Upper lobe of left lung (tissue), 6 donors: ENCODE data around the gene PCDH1. TPM values are rescaled to one million over a fixed set of nuclear protein-coding genes. Genes with fewer than 3 reads are reported as not detected.

Experiments
- ATAC-seq, 2 donors: fragments of 200-7000 bp; cut with Tn5 transposase; one replicate each; pipeline ENCODE4 v1.9.1; 2022; ENCODE audit warnings: mild to moderate bottlenecking in 2 of 2, moderate library complexity in 2 of 2; ENCODE audit not compliant: low FRiP score in 2 of 2
- DNase-seq, 2 donors: peaks; one replicate each; pipeline ENCODE4 v3.0.0-alpha.2; 2019 to 2020
- H3K27ac ChIP-seq, 4 donors: fragments of 200-600 bp; sonication (generic); one replicate each; pipeline ENCODE4 v1.5.1; 2016 to 2019
- H3K27me3 ChIP-seq, 4 donors: fragments of 200-600 bp; sonication (generic); one replicate each; pipeline ENCODE4 v1.5.1; 2017 to 2019
- H3K36me3 ChIP-seq, 4 donors: fragments of 200-600 bp; sonication (generic); one replicate each; pipeline ENCODE4 v1.5.1; 2016 to 2019
- H3K4me1 ChIP-seq, 4 donors: fragments of 200-600 bp; sonication (generic); one replicate each; pipeline ENCODE4 v1.5.1; 2018 to 2019
- H3K4me3 ChIP-seq, 4 donors: fragments of 200-600 bp; sonication (generic); one replicate each; pipeline ENCODE4 v1.5.1; 2017 to 2019; ENCODE audit warnings: mild to moderate bottlenecking in 2 of 4, moderate library complexity in 1 of 4
- H3K9me3 ChIP-seq, 4 donors: fragments of 200-600 bp; sonication (generic); one replicate each; pipeline ENCODE4 v1.5.1; 2018 to 2019
- CTCF ChIP-seq, 6 experiments: fragments of 450-650 bp in 4 of 6; fragments of 200-600 bp in 2 of 6; sonication (generic) in 2 of 6; IDR thresholded peaks; one replicate each; pipeline ENCODE4 v1.5.1; 2016 to 2019; ENCODE audit warnings: antibody characterized with exemption in 6 of 6
- EP300 ChIP-seq, 4 donors: sonication (generic); formaldehyde crosslinking; IDR thresholded peaks; one replicate each; pipeline ENCODE4 v1.5.1; 2017; ENCODE audit warnings: antibody characterized with exemption in 4 of 4, control low read depth in 2 of 4
- POLR2A ChIP-seq, 4 donors: fragments of 450-650 bp; IDR thresholded peaks; one replicate each; pipeline ENCODE4 v1.5.1; 2016 to 2017; ENCODE audit warnings: antibody characterized with exemption in 4 of 4, mild to moderate bottlenecking in 2 of 4
- POLR2AphosphoS5 ChIP-seq, 2 donors: sonication (generic); formaldehyde crosslinking; IDR thresholded peaks; one replicate each; pipeline ENCODE4 v1.5.1; 2017; ENCODE audit warnings: antibody characterized with exemption in 2 of 2
- WGBS, 2 donors: methylation state at CpG; one replicate each; pipeline ENCODE4 v1.1.5; 2017 to 2018; 5-methylcytosine and 5-hydroxymethylcytosine counted together
- total RNA-seq, 6 donors: library from RNA; depleted of rRNA in 4 of 6; stranded (reverse); fragments of >200 nt in 4 of 6; gene quantifications; one replicate each; pipeline versions ENCODE4 v1.1.0 to v1.2.1, GENCODE V29; 2016 to 2021
- donor health status: DM: no; HTN: no; CAD: no; lungs with moderate emphysema.
- donor health status: DM: no; HTN: yes; CAD: no; lungs with severe emphysema.

Gene PCDH1
- total RNA-seq, 6 donors from 2014 or later = 41.3 to 133 (median 81.6) TPM

DNA sequence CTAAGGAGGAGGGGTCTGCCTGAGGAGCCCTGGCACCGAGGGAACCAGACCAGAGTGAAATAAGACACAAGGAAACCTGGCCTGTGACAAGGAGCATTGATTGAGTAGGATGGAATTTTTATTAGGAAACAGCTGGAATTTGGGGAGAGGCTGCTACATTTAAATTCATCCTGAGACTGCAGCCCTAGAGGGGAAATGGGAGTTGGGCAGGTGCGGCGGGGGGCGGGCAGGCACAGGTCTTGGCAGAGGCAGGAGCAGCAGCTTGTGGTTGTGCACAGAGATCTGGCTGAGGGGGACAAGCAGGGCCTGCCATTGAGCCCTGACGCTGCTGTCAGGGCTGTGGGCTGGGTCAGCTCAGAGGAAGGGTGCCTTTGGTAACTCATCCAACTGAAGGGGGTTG is 71.6 kb downstream of the PCDH1 start:
- no peaks in the 10 kb centered on the region for H3K36me3 ChIP-seq
- DNase-seq (peak in 1 of 2 donors; percentile 69), ATAC-seq (no peak)
- H3K27me3 ChIP-seq = no peaks in the 10 kb centered on the region
- H3K27ac ChIP-seq = peak overlapping the region; percentile 73 to 85 (median 77)
- TF ChIP-seq CTCF (IDR thresholded peaks at IDR 0.05) (no peak), POLR2AphosphoS5 (IDR thresholded peaks at IDR 0.05) (no peak), EP300 (IDR thresholded peaks at IDR 0.05) (no peak), POLR2A (IDR thresholded peaks at IDR 0.05) (no peak)
- H3K4me1 ChIP-seq = peaks cover 22 to 31% (median 27%) of the 10 kb centered on the region in 4 donors
- no peaks in the 10 kb centered on the region for H3K9me3 ChIP-seq
- WGBS, 2 donors = 59 to 78% methylated on average over 4 to 5 of the region's 5 CpGs
- no peak overlapping the region for H3K4me3 ChIP-seq

GRCh38 chr5:141805874-141806595 is 72.2 kb downstream of the PCDH1 start:
- H3K36me3 ChIP-seq = no peaks in the 10 kb centered on the region
- no peaks in the 10 kb centered on the region for H3K27me3 ChIP-seq
- WGBS, 2 donors = 49 to 51% methylated on average over 10 of the region's 10 CpGs
- H3K9me3 ChIP-seq = no peaks in the 10 kb centered on the region
- peaks cover 20 to 29% (median 24%) of the 10 kb centered on the region in 4 donors for H3K4me1 ChIP-seq
- peak in 1 of 2 donors; percentile 60 for ATAC-seq
- no peak overlapping the region for H3K4me3 ChIP-seq
- H3K27ac ChIP-seq = peak overlapping the region; percentile 73 to 85 (median 77)
- TF ChIP-seq CTCF (IDR thresholded peaks at IDR 0.05) (no peak), EP300 (IDR thresholded peaks at IDR 0.05) (peak in 2 of 4 donors; percentile 34 to 67), POLR2AphosphoS5 (IDR thresholded peaks at IDR 0.05) (peak; percentile 40 to 44), POLR2A (IDR thresholded peaks at IDR 0.05) (no peak)
- peak in 1 of 2 donors; percentile 32 for DNase-seq

GRCh38 chr5:141804475-141804874 is 73.7 kb downstream of the PCDH1 start:
- no peak for ATAC-seq
- peaks cover 20 to 29% (median 24%) of the 10 kb centered on the region in 4 donors for H3K4me1 ChIP-seq
- no peaks in the 10 kb centered on the region for H3K36me3 ChIP-seq
- no peak for DNase-seq
- no peaks in the 10 kb centered on the region for H3K27me3 ChIP-seq
- peak overlapping the region; percentile 53 to 85 (median 68) for H3K27ac ChIP-seq
- no peak overlapping the region for H3K4me3 ChIP-seq
- 25 to 40% methylated on average over 5 of the region's 5 CpGs for WGBS, 2 donors
- TF ChIP-seq CTCF (IDR thresholded peaks at IDR 0.05) (no peak), EP300 (IDR thresholded peaks at IDR 0.05) (peak in 1 of 4 donors; percentile 11), POLR2AphosphoS5 (IDR thresholded peaks at IDR 0.05) (peak in 1 of 2 donors; percentile 47)
- no peaks in the 10 kb centered on the region for H3K9me3 ChIP-seq

Other genes starting within 250 kb of the PCDH1 start
- gene HDAC3, start 241.6 kb downstream of the PCDH1 start, total RNA-seq = 10 to 100 TPM; 37.2 to 76.5 (median 47.6) TPM
- 1 to 10 TPM; 2.6 to 9.4 (median 6.5) TPM for gene RELL2, start 241.4 kb downstream of the PCDH1 start, total RNA-seq
- gene FCHSD1, start 227.0 kb downstream of the PCDH1 start, total RNA-seq = 100 to 1,000 TPM in 1 of 6 donors, 10 to 100 TPM in 5; 10.2 to 106 (median 32.7) TPM
- 10 to 100 TPM; 10.1 to 43.0 (median 27.7) TPM for gene ARAP3, start 196.2 kb downstream of the PCDH1 start, total RNA-seq
- 100 to 1,000 TPM in 1 of 6 donors, 10 to 100 TPM in 5; 59.4 to 151 (median 87.5) TPM for gene DELE1, start 45.5 kb upstream of the PCDH1 start, total RNA-seq
- 10 to 100 TPM in 3 of 6 donors, 1 to 10 TPM in 3; 2.1 to 26.0 (median 10.7) TPM for gene PCDH12, start 79.8 kb upstream of the PCDH1 start, total RNA-seq
- 10 to 100 TPM; 20.3 to 54.6 (median 44.3) TPM for gene RNF14, start 90.7 kb upstream of the PCDH1 start, total RNA-seq
- gene GNPDA1, start 134.6 kb upstream of the PCDH1 start, total RNA-seq = 10 to 100 TPM; 21.6 to 37.5 (median 31.7) TPM
- 100 to 1,000 TPM in 3 of 6 donors, 10 to 100 TPM in 3; 66.9 to 212 (median 108) TPM for gene NDFIP1, start 230.4 kb upstream of the PCDH1 start, total RNA-seq